Measurements from ENCODE around the gene AKIP1.

GRCh38 chr11:8967184-8967583 is 56.2 kb downstream of the AKIP1 start:
- TF ChIP-seq CTCF (IDR thresholded peaks at IDR 0.05) (no peak), POLR2AphosphoS5 (IDR thresholded peaks at IDR 0.05; ENCODE audit: low read depth, low read length) (no peak)

Data from Panc1 (cell line).